Hypothalamus (tissue), 51 donors: ENCODE measurements around the gene IL1RL2.

Source experiments
- DNase-seq, 51 donors: peaks; one replicate each; lab custom pipeline; 2025; lab: John Stamatoyannopoulos, UW

The IL1RL2 gene

GRCh38 chr2:102235491-102235890 is 48.7 kb downstream of the IL1RL2 start:
- DNase-seq, result peak in 2 of 51 donors; percentile 4 to 17

GRCh38 chr2:102236132-102236531 is 49.3 kb downstream of the IL1RL2 start:
- no peak for DNase-seq

GRCh38 chr2:102237176-102237575 is 50.4 kb downstream of the IL1RL2 start:
- DNase-seq, result no peak

GRCh38 chr2:102238039-102238756 is 51.4 kb downstream of the IL1RL2 start:
- DNase-seq, result no peak

- DNase-seq, result no peak
Measured at GRCh38 chr2:102238778-102239177, 52.0 kb downstream of the IL1RL2 start.

GRCh38 chr2:102239344-102239743 is 52.5 kb downstream of the IL1RL2 start:
- no peak for DNase-seq

GRCh38 chr2:102240640-102241370 is 54.0 kb downstream of the IL1RL2 start:
- peak in 50 of 51 donors; percentile 12 to 91 (median 73) for DNase-seq

- DNase-seq, result no peak
Measured at GRCh38 chr2:102241616-102242305, 54.9 kb downstream of the IL1RL2 start.

- no peak for DNase-seq
Measured at GRCh38 chr2:102245266-102246151, 58.7 kb downstream of the IL1RL2 start.

GRCh38 chr2:102250278-102250821 is 63.5 kb downstream of the IL1RL2 start:
- DNase-seq, result no peak

GRCh38 chr2:102251042-102251848 is 64.4 kb downstream of the IL1RL2 start:
- DNase-seq, result peak in 16 of 51 donors; percentile 3 to 47 (median 16)

GRCh38 chr2:102251849-102252203 is 65.0 kb downstream of the IL1RL2 start:
- no peak for DNase-seq

GRCh38 chr2:102252236-102252635 is 65.4 kb downstream of the IL1RL2 start:
- no peak for DNase-seq

GRCh38 chr2:102253140-102253752 is 66.4 kb downstream of the IL1RL2 start:
- DNase-seq, result no peak

- DNase-seq, result no peak
Measured at GRCh38 chr2:102253753-102254150, 66.9 kb downstream of the IL1RL2 start.

GRCh38 chr2:102256276-102256675 is 69.5 kb downstream of the IL1RL2 start:
- no peak for DNase-seq

GRCh38 chr2:102256874-102257462 is 70.1 kb downstream of the IL1RL2 start:
- DNase-seq, result no peak

GRCh38 chr2:102258025-102258385 is 71.2 kb downstream of the IL1RL2 start:
- no peak for DNase-seq
